GM10847 (cell line): ENCODE results near the gene MEIS1.

Source experiments
- POLR2A ChIP-seq: IDR thresholded peaks from 2 replicates; pipeline ENCODE4 v1.6.1; 2011; ENCODE audit not compliant: insufficient read length; ENCODE audit errors: extremely low read depth

MEIS1 gene

GRCh38 chr2:66452214-66452613, 17.3 kb downstream of the MEIS1 start:
- no peak for TF ChIP-seq POLR2A

DNA sequence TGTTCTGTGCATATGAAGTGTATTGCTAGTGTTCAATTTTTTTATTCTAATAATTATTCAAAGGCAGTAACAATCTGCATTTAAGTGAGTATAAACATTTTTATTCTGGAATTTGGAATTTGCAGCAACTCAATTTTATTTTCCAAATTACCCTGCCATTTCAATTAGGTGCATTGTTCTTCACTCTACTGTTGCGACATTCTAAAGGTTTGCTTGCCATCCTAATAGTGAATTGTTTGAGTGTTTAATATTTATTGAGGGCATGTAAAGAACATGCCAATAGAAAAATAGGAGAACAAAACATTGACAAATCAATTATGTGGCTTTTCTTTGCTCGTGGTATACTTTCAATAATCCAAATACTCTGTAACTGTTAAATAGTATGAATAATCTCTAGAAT, 18.0 kb downstream of the MEIS1 start:
- no peak for TF ChIP-seq POLR2A

- TF ChIP-seq POLR2A: no peak
Observed at GRCh38 chr2:66455490-66455889, 20.6 kb downstream of the MEIS1 start.

- TF ChIP-seq POLR2A: no peak
Observed at GRCh38 chr2:66456183-66457041, 21.5 kb downstream of the MEIS1 start.

GRCh38 chr2:66457545-66457944, 22.6 kb downstream of the MEIS1 start:
- TF ChIP-seq POLR2A: no peak

DNA sequence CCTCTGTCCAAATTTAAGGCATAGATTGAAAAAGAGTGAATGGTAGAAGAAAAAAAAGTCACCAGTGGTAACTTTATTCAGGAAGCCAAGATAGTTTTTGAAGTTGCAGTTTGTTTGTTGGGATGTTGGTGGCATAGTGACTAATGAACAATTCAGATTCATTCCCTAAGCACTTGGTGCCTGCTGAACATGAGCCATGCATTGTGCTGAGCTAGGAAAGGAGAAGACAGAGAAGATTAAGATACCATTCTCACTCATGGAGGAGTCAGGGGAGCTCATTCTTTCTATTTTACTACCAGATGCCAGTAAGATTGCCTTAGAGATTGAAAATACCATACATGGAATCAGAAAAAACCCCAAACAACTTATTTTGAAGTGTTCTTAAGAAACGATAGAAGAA, 25.1 kb downstream of the MEIS1 start:
- no peak for TF ChIP-seq POLR2A

DNA sequence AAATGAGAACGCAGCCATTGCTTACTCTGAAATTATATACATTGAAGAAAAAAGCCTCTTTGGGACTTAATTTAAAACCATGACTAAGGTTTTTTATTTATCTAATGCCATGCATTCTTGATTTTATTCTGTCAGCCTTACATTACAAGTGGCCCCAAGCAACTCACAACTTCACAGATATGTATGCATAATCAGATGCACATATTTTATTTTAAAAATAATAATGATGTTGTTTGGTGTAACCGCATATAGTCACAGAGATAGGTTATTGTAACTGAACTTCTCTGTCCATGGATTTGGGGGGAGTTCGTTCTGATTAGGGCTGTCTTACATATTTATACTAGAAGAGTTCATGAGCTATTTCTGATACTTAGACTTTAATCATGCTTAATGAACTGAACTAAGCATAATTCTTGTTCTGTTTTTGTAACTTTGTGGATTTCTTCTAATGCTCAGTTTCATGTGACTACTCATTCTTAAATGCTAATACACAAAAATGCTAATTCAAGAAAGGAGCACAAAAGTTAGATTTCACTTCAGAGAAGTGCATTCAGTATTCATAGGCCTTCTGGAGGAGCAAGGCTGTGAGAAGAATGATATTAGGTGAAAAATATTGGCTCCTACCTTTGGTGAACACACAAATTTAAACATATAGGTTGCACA, 26.2 kb downstream of the MEIS1 start:
- TF ChIP-seq POLR2A: no peak

- TF ChIP-seq POLR2A: no peak
Observed at GRCh38 chr2:66461664-66462500, 27.0 kb downstream of the MEIS1 start.

DNA sequence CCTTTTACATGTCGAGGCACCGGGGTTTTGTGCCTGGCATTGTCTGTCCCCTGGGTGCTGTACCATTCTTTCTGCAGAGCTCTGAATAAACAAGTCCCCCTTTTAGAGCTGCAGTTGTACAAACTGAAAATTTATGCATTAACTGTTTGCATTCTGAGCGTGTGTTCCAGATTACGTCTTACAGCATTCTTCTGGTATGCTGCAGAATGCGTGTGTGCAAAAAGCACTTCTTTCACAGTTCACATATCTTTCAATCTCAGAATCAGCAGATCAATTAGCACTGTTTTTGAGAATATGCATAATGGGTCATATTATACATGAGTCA, 27.5 kb downstream of the MEIS1 start:
- TF ChIP-seq POLR2A: no peak

GRCh38 chr2:66463206-66463755, 28.4 kb downstream of the MEIS1 start:
- TF ChIP-seq POLR2A: no peak

DNA sequence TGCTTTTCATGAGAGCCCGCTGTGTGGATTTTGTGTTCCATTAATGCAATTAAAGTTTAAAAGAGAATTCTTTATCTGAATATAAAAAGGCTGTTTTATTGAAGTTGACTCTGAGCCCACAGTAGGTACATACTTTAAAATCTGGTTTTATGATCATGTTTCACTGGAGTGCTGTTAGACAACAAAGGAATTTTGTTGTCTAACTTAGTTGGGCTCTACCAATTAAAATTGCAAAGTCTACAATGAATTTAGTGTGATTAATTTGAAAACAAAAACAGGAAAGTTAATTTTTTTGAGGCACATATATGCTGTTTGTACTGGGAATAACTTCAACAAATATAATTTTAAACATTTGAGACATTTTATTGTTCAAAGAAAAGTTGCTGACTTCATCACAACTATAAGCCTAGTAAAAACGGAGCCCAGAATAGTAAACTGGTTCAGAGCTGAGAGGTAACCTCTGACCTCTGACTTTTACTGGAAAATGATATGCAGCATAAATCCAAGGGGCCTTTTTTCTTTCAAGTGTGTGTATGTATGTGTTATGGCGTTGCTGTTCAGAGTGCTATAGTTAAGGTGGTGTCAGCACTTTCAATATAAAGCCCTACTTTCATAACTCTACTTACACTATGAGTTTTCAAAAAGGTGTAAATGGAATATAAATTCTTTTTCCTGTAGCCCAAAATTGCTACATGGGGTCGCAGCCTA, 30.2 kb downstream of the MEIS1 start:
- no peak for TF ChIP-seq POLR2A

- no peak for TF ChIP-seq POLR2A
Observed at GRCh38 chr2:66466433-66466832, 31.5 kb downstream of the MEIS1 start.

DNA sequence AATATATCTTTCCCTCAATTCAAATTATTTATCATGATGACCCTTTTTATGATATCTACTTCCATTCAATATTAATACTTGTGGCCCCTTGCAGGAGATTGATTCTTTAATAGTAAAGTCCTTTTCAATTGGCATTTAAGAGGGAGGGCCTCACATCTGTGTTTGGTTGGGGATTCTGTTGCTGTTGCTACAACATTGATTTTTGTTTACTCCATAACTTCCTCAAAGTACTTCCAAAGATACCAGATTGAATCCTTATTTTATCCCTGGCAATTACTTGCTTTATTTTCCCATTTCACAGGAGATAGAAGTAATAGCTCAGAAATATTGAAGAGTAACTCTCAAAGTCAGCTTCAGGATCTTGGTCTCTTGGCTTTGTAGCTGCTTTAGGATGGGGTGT, 32.8 kb downstream of the MEIS1 start:
- TF ChIP-seq POLR2A: no peak

GRCh38 chr2:66469214-66469902, 34.4 kb downstream of the MEIS1 start:
- TF ChIP-seq POLR2A: no peak
